Caco-2 (cell line): ENCODE data around the gene LRP8. TPM values are rescaled to one million over a fixed set of nuclear protein-coding genes. Genes with fewer than 3 reads are reported as not detected.

Source experiments
- BruUV-seq: library from RNA; stranded (reverse); fragments of 400-500 nt; replicated peaks from 2 replicates; lab custom pipeline; 2021; lab: Mats Ljungman, UMichigan
- CTCF ChIA-PET: fragments of 300-600 bp; sonication (Branson Sonifier 250); formaldehyde crosslinking; loops from one replicate; lab custom pipeline; 2022; ENCODE audit warnings: antibody characterized with exemption; lab: Charles Lee
- POLR2A ChIA-PET: fragments of 300-600 bp; sonication (Branson Sonifier 250); formaldehyde crosslinking; loops from one replicate; lab custom pipeline; 2022; ENCODE audit warnings: antibody characterized with exemption; lab: Charles Lee
- DNase-seq, 2 experiments: peaks; one replicate each; pipeline versions ENCODE4 v3.0.0 to v3.0.0-alpha.2; 2020 to 2022
- H3K27me3 ChIP-seq: replicated peaks from 2 replicates; pipeline ENCODE4 v1.6.0; 2011; ENCODE audit warnings: low read length; ENCODE audit not compliant: control insufficient read depth, insufficient read depth
- H3K36me3 ChIP-seq: 2 replicates; pipeline ENCODE4 v1.5.1; 2011; ENCODE audit warnings: low read length; ENCODE audit not compliant: control insufficient read depth, insufficient read depth
- H3K4me1 ChIP-seq: fragments of 250-450 bp; sonication (Bioruptor Pico); 2 replicates; pipeline ENCODE4 v1.5.1; 2020; ENCODE audit warnings: mild to moderate bottlenecking
- H3K4me3 ChIP-seq: 2 replicates; pipeline ENCODE4 v1.5.1; 2011; ENCODE audit warnings: low read depth, mild to moderate bottlenecking, control low read depth, low read length
- H3K9me3 ChIP-seq: fragments of 250-450 bp; sonication (Bioruptor Pico); 2 replicates; pipeline ENCODE4 v1.5.1; 2020; ENCODE audit warnings: mild to moderate bottlenecking, moderate library complexity
- H3K27ac Mint-ChIP-seq: one replicate; pipeline ENCODE4 v1.8.0; 2022; ENCODE audit warnings: mixed read lengths; ENCODE audit not compliant: unreplicated experiment
- H3K27me3 Mint-ChIP-seq: one replicate; pipeline ENCODE4 v1.8.0; 2022; ENCODE audit warnings: mixed read lengths; ENCODE audit not compliant: insufficient read depth, unreplicated experiment
- H3K36me3 Mint-ChIP-seq: one replicate; pipeline ENCODE4 v1.8.0; 2022; ENCODE audit warnings: mild to moderate bottlenecking, mixed read lengths; ENCODE audit not compliant: insufficient read depth, unreplicated experiment
- H3K4me1 Mint-ChIP-seq: one replicate; pipeline ENCODE4 v1.8.0; 2022; ENCODE audit warnings: low read depth, mixed read lengths; ENCODE audit not compliant: unreplicated experiment
- H3K4me3 Mint-ChIP-seq: one replicate; pipeline ENCODE4 v1.8.0; 2022; ENCODE audit warnings: mild to moderate bottlenecking, moderate library complexity, mixed read lengths; ENCODE audit not compliant: unreplicated experiment
- H3K9me3 Mint-ChIP-seq: one replicate; pipeline ENCODE4 v1.8.0; 2022; ENCODE audit warnings: mixed read lengths; ENCODE audit not compliant: unreplicated experiment
- intact Hi-C: fragments of 100-400 bp; cut with micrococcal nuclease; formaldehyde crosslinking; loops from one replicate; pipeline ENCODE4 v1.10.0; 2022; ENCODE audit not compliant: unreplicated experiment
- total RNA-seq: library from RNA; stranded (reverse); gene quantifications from 2 replicates; pipeline ENCODE4 v1.2.3, GENCODE V29; 2022
- TF ChIP-seq, protein P1 (sequence below), 2 experiments: fragments of 200-600 bp in 1 of 2; IDR thresholded peaks; 1 replicate in 1 of 2; 2 replicates in 1 of 2; pipeline versions ENCODE4 v1.5.1 to v1.8.0; 2011 to 2022; ENCODE audit warnings: antibody characterized with exemption in 1 of 2, control low read depth in 1 of 2, inconsistent platforms in 1 of 2, low read depth in 1 of 2, low read length in 1 of 2, mild to moderate bottlenecking in 1 of 2, moderate library complexity in 1 of 2; ENCODE audit not compliant: insufficient read depth in 1 of 2, severe bottlenecking in 1 of 2, unreplicated experiment in 1 of 2

LRP8 gene
- total RNA-seq, 1 experiment from 2014 or later, result 11.8 TPM

GRCh38 chr1:53365437-53366063, 37.7 kb upstream of the LRP8 start:
- no peaks in the 10 kb centered on the region for H3K27me3 Mint-ChIP-seq
- H3K27me3 ChIP-seq, result no peaks in the 10 kb centered on the region
- H3K27ac Mint-ChIP-seq, result no peak overlapping the region
- no peak overlapping the region for H3K4me3 ChIP-seq
- no peaks in the 10 kb centered on the region for H3K36me3 ChIP-seq
- TF ChIP-seq, protein P1, sequence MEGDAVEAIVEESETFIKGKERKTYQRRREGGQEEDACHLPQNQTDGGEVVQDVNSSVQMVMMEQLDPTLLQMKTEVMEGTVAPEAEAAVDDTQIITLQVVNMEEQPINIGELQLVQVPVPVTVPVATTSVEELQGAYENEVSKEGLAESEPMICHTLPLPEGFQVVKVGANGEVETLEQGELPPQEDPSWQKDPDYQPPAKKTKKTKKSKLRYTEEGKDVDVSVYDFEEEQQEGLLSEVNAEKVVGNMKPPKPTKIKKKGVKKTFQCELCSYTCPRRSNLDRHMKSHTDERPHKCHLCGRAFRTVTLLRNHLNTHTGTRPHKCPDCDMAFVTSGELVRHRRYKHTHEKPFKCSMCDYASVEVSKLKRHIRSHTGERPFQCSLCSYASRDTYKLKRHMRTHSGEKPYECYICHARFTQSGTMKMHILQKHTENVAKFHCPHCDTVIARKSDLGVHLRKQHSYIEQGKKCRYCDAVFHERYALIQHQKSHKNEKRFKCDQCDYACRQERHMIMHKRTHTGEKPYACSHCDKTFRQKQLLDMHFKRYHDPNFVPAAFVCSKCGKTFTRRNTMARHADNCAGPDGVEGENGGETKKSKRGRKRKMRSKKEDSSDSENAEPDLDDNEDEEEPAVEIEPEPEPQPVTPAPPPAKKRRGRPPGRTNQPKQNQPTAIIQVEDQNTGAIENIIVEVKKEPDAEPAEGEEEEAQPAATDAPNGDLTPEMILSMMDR (IDR thresholded peaks at IDR 0.05; ENCODE audit: insufficient read depth in 1 of 2, low read depth in 1 of 2, low read length in 1 of 2, severe bottlenecking in 1 of 2, unreplicated experiment in 1 of 2), result no peak
- no peaks in the 10 kb centered on the region for H3K4me1 Mint-ChIP-seq
- no TSS peak for BruUV-seq
- H3K4me3 Mint-ChIP-seq, result no peak overlapping the region
- no peaks in the 10 kb centered on the region; the same call in 1 of the 2 replicates for H3K4me1 ChIP-seq
- intact Hi-C loops, result no loop called here
- POLR2A ChIA-PET, result no interaction called here
- no peaks in the 10 kb centered on the region for H3K9me3 Mint-ChIP-seq
- DNase-seq, result no peak
- CTCF ChIA-PET, result no interaction called here
- H3K9me3 ChIP-seq, result no peaks in the 10 kb centered on the region
- peaks cover 7% of the 10 kb centered on the region for H3K36me3 Mint-ChIP-seq

DNA sequence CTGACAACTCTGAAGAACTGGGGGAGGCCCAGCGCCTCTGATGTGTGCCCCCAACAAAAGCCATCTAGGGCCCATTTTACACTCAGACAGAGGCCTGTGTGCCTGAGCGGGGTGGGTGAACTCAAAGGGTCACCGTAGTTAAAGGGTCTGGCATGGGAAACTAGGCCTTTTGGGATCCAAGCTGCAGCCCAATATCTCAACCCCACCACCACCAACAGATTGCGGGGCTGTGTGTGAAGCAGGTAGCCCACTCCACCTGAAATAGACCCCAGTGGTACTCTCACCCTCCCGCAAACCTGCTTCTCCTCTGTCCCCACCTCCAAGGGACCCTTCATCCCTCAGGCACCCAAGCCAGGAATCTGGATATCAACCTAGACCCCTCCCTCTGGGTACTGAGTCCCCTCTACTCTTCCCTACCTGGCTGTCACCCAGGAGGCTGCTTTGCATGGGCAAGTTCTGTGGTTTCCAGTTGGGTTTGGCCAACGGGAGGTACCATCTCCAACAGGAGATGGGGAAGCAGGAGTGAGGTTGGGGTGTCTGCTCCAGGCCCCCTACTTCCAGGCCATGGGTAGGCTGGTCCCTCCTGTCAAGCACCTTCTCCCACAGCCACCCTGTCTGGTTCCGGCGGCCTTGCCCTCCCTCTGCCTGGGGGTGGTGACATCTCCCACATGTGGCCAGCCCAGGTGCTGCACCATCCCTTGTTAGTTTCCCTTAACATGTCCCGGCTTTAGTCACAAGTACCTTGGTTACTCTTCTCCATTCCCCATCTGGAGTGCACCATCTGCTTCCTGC, 35.2 kb upstream of the LRP8 start:
- peaks cover 7% of the 10 kb centered on the region for H3K36me3 Mint-ChIP-seq
- Histone ChIP-seq H3K27me3 (no peaks in the 10 kb centered on the region), H3K4me1 (no peaks in the 10 kb centered on the region; the same call in 1 of the 2 replicates), H3K9me3 (no peaks in the 10 kb centered on the region), H3K36me3 (no peaks in the 10 kb centered on the region), H3K4me3 (no peak overlapping the region)
- peak in 1 of 2 experiments; percentile 8 for DNase-seq
- H3K27ac Mint-ChIP-seq, result no peak overlapping the region
- CTCF ChIA-PET, result no interaction called here
- no peak overlapping the region for H3K4me3 Mint-ChIP-seq
- no peaks in the 10 kb centered on the region for H3K27me3 Mint-ChIP-seq
- TF ChIP-seq, protein P1 (IDR thresholded peaks at IDR 0.05; ENCODE audit: insufficient read depth in 1 of 2, low read depth in 1 of 2, low read length in 1 of 2, severe bottlenecking in 1 of 2, unreplicated experiment in 1 of 2), result no peak
- intact Hi-C loops, result loop anchor here (5.0 kb wide), 1 partner anchor 36 kb away; the partner anchor contains the start of gene LRP8
- H3K4me1 Mint-ChIP-seq, result no peaks in the 10 kb centered on the region
- H3K9me3 Mint-ChIP-seq, result no peaks in the 10 kb centered on the region
- BruUV-seq, result no TSS peak
- POLR2A ChIA-PET, result no interaction called here

DNA sequence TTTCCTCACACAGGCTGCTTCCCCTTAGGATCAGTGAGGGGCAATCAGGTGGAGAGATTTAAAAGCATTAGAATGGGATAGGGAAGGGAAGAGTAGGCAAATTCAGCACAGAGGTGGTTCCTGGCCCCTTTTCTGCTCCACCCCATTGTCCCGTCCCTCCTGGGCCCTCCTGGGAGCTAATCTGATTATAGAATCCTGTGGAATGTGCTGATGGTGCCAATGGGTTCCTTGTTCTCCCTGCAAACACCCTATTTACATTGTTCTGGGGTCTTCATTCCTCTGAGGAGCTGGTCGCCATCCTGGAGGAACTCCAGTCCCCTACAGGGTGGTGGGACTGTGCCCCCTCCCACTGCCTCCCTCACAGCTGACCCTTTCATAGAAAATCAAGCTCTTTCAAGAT, 34.4 kb upstream of the LRP8 start:
- intact Hi-C loops, result loop anchor here (5.0 kb wide), 1 partner anchor 35 kb away; the partner anchor contains the start of gene LRP8
- POLR2A ChIA-PET, result no interaction called here
- peaks cover 7% of the 10 kb centered on the region for H3K36me3 Mint-ChIP-seq

More for the DNA sequence above, 34.4 kb upstream of the LRP8 start:
- CTCF ChIA-PET, result no interaction called here
- Histone ChIP-seq H3K36me3 (no peaks in the 10 kb centered on the region), H3K4me3 (no peak overlapping the region), H3K4me1 (no peaks in the 10 kb centered on the region; the same call in 1 of the 2 replicates), H3K9me3 (no peaks in the 10 kb centered on the region), H3K27me3 (no peaks in the 10 kb centered on the region)
- no peak overlapping the region for H3K4me3 Mint-ChIP-seq
- BruUV-seq, result no TSS peak
- H3K9me3 Mint-ChIP-seq, result no peaks in the 10 kb centered on the region
- H3K27me3 Mint-ChIP-seq, result no peaks in the 10 kb centered on the region
- DNase-seq, result no peak
- TF ChIP-seq, protein P1 (IDR thresholded peaks at IDR 0.05; ENCODE audit: insufficient read depth in 1 of 2, low read depth in 1 of 2, low read length in 1 of 2, severe bottlenecking in 1 of 2, unreplicated experiment in 1 of 2), result no peak
- no peak overlapping the region for H3K27ac Mint-ChIP-seq
- H3K4me1 Mint-ChIP-seq, result no peaks in the 10 kb centered on the region
